ENCODE measurements around the gene MARCKS.

- TF ChIP-seq CTCF (IDR thresholded peaks at IDR 0.05; ENCODE audit: low read length) (peak; percentile 62), EZH2 (IDR thresholded peaks at IDR 0.05; ENCODE audit: borderline replicate concordance, low read length) (no peak)
Measured at GRCh38 chr6:113879186-113880096, 22.3 kb downstream of the MARCKS start.
